Spleen (tissue), 7 donors: ENCODE measurements around the gene HMSD.

Experiments used
- POLR2A ChIP-seq, 3 donors: fragments of 450-650 bp; IDR thresholded peaks; one replicate each; pipeline ENCODE4 v1.5.1; 2017; ENCODE audit warnings: antibody characterized with exemption in 3 of 3, mild to moderate bottlenecking in 1 of 3
- TF ChIP-seq, protein P1 (sequence below), 11 experiments: fragments of 200-600 bp in 7 of 11; fragments of 450-650 bp in 4 of 11; sonication (generic) in 4 of 11; IDR thresholded peaks in 8 of 11; conservative IDR thresholded peaks in 3 of 11; 1 replicate in 7 of 11; 2 replicates in 4 of 11; pipeline versions ENCODE4 v1.4.0 to v1.8.0; 2016 to 2021; ENCODE audit warnings: antibody characterized with exemption in 11 of 11, inconsistent platforms in 4 of 11, mild to moderate bottlenecking in 1 of 11
- donor health status: DM: no; HTN: no; CAD: no; lungs with moderate emphysema.
- donor health status: DM: no; HTN: no; CAD: no.
- donor health status: DM: no; HTN: no; CAD: no.

DNA sequence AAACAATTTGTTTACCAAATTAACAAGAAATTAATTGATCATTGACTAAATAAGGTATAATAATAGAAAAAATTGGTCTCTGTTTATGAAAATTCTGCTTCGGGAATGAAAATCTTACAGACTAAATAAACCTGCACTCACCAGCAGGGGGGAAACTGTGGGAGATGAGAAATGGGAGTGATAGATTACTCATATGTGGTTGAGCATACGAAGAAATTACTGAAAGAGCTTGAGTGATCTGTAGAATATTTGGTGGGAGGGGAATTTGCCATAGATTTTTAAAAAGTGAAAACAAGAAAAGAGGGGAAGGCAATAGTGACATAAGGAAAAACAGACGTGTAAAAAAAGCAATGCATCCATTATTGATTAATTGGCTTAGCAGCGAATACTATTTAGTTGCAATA lies 2.2 kb downstream of the HMSD start:
- TF ChIP-seq, protein P1, sequence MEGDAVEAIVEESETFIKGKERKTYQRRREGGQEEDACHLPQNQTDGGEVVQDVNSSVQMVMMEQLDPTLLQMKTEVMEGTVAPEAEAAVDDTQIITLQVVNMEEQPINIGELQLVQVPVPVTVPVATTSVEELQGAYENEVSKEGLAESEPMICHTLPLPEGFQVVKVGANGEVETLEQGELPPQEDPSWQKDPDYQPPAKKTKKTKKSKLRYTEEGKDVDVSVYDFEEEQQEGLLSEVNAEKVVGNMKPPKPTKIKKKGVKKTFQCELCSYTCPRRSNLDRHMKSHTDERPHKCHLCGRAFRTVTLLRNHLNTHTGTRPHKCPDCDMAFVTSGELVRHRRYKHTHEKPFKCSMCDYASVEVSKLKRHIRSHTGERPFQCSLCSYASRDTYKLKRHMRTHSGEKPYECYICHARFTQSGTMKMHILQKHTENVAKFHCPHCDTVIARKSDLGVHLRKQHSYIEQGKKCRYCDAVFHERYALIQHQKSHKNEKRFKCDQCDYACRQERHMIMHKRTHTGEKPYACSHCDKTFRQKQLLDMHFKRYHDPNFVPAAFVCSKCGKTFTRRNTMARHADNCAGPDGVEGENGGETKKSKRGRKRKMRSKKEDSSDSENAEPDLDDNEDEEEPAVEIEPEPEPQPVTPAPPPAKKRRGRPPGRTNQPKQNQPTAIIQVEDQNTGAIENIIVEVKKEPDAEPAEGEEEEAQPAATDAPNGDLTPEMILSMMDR (IDR thresholded peaks at IDR 0.05 in 8 of 11, conservative IDR thresholded peaks at IDR 0.05 in 3 of 11): no peak
- TF ChIP-seq POLR2A (IDR thresholded peaks at IDR 0.05): no peak
